T follicular helper cell (primary cell): Measurements from ENCODE around the gene DPYD.

ENCODE experiments used
- DNase-seq: peaks from one replicate; pipeline ENCODE4 v3.0.0-alpha.2; 2020; ENCODE audit warnings: low read depth

Gene DPYD

GRCh38 chr1:97837161-97837560, 83.7 kb downstream of the DPYD start:
- DNase-seq, result no peak

GRCh38 chr1:97834899-97835298, 85.9 kb downstream of the DPYD start:
- no peak for DNase-seq

- no peak for DNase-seq
Measured at GRCh38 chr1:97833881-97834280, 87.0 kb downstream of the DPYD start.

GRCh38 chr1:97832481-97832880, 88.4 kb downstream of the DPYD start:
- no peak for DNase-seq

- DNase-seq, result no peak
Measured at GRCh38 chr1:97827887-97828286, 92.9 kb downstream of the DPYD start.

GRCh38 chr1:97826820-97827219, 94.0 kb downstream of the DPYD start:
- DNase-seq, result no peak

GRCh38 chr1:97824624-97825023, 96.2 kb downstream of the DPYD start:
- no peak for DNase-seq

GRCh38 chr1:97824200-97824599, 96.6 kb downstream of the DPYD start:
- no peak for DNase-seq

- DNase-seq, result no peak
Measured at GRCh38 chr1:97820470-97821188, 100.2 kb downstream of the DPYD start.

- no peak for DNase-seq
Measured at GRCh38 chr1:97816927-97817326, 103.9 kb downstream of the DPYD start.

- DNase-seq, result no peak
Measured at GRCh38 chr1:97814804-97815203, 106.0 kb downstream of the DPYD start.

- DNase-seq, result no peak
Measured at GRCh38 chr1:97814121-97814520, 106.7 kb downstream of the DPYD start.

GRCh38 chr1:97812076-97812475, 108.8 kb downstream of the DPYD start:
- DNase-seq, result no peak

GRCh38 chr1:97806996-97807520, 113.8 kb downstream of the DPYD start:
- DNase-seq, result no peak

GRCh38 chr1:97806326-97806725, 114.5 kb downstream of the DPYD start:
- no peak for DNase-seq

- DNase-seq, result no peak
Measured at GRCh38 chr1:97805093-97805492, 115.7 kb downstream of the DPYD start.

GRCh38 chr1:97803026-97803425, 117.8 kb downstream of the DPYD start:
- DNase-seq, result no peak

- DNase-seq, result no peak
Measured at GRCh38 chr1:97802011-97802410, 118.8 kb downstream of the DPYD start.

- DNase-seq, result no peak
Measured at GRCh38 chr1:97797403-97798183, 123.2 kb downstream of the DPYD start.

GRCh38 chr1:97796711-97797110, 124.1 kb downstream of the DPYD start:
- DNase-seq, result no peak

GRCh38 chr1:97792655-97793054, 128.2 kb downstream of the DPYD start:
- no peak for DNase-seq

- no peak for DNase-seq
Measured at GRCh38 chr1:97791251-97791650, 129.6 kb downstream of the DPYD start.

GRCh38 chr1:97787231-97787630, 133.6 kb downstream of the DPYD start:
- DNase-seq, result no peak
